Measurements from ENCODE around the gene DLD. TPM values are rescaled to one million over a fixed set of nuclear protein-coding genes. Genes with fewer than 3 reads are reported as not detected.
"Not testable (repeated sequence)": the region's sequence is repeated elsewhere in the genome, so short reads cannot be mapped to it uniquely, and the experiment has no call there.

Gene DLD
- total and polyA plus RNA-seq, 4 donors: 48.8 to 69.4 (median 53.8) TPM

- Histone ChIP-seq H3K4me1 (ENCODE audit: control insufficient read depth in 1 of 2, insufficient read depth in 2 of 2, low read length in 2 of 2) (no peaks in the 10 kb centered on the region), H3K27me3 (ENCODE audit: control insufficient read depth in 1 of 2, insufficient read depth in 2 of 2, low read length in 1 of 2) (no peaks in the 10 kb centered on the region), H3K27ac (ENCODE audit: low read depth in 1 of 2, low read length in 2 of 2) (no peak overlapping the region), H3K36me3 (ENCODE audit: control insufficient read depth in 1 of 2, insufficient read depth in 2 of 2, low read length in 1 of 2) (no peaks in the 10 kb centered on the region), H3K4me3 (ENCODE audit: low read length in 2 of 2) (no peak overlapping the region), H3K9me3 (ENCODE audit: control insufficient read depth, low read length) (no peaks in the 10 kb centered on the region)
- ATAC-seq (ENCODE audit: low FRiP score): no peak
- intact Hi-C loops (cut with DNase I): loop anchor here (5.0 to 10.0 kb wide), 7 partner anchors 135 to 417 kb away; partner anchors contain the start of gene CBLL1 (in 2 of the 2)
- 2 to 3% methylated on average over 3 of the region's 3 CpGs for WGBS, 2 donors
- no peak for DNase-seq
Measured at GRCh38 chr7:107879400-107880035, 11.5 kb upstream of the DLD start.

- no peak for ATAC-seq (ENCODE audit: low FRiP score)
- intact Hi-C loops (cut with DNase I): loop anchor here in 1 of 2 donors (5.0 kb wide), 1 partner anchor 135 kb away; no protein-coding TSS in a partner anchor
- WGBS, 2 donors: 74 to 78% methylated on average over 2 of the region's 2 CpGs
Measured at GRCh38 chr7:107882766-107883165, 8.2 kb upstream of the DLD start.

DNA sequence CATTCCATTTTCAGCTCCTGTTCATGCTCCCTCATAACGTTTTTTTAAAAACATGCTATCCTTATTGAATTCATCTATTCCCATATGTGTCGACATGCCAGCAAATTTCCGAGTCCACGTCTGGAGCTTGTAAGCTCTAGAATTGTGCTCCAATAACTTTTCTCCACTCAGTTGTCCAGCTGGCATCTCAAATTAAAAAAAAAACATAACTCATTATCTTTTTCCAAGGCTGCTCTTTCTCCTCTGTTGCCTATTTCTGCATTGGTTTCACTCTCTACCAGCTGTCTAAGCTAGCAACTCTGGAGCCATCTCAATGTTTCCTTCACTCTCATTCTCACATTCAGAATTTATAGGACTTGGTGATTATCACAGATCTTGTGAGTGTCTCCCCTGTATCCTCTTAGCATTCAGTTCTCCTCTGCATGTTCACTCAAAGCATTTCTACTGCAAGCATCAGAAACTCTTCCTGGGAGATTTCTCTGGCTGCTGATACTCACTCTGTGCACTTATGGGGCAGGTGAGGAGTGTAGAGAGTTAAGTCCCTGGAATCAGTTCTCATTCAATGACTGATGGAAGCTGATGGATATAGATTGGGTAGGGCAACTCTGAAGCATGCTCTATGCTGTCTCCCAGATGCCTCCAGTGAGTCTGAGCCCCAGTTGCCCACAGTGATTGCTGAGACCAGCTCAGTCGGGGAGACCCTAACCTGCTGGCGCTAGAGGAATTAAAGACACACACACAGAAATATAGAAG, 6.7 kb upstream of the DLD start:
- ATAC-seq (ENCODE audit: low FRiP score) (no peak), DNase-seq (no peak)
- 58 to 59% methylated on average over 6 of the region's 6 CpGs for WGBS, 2 donors
- H3K27ac ChIP-seq (ENCODE audit: low read depth in 1 of 2, low read length in 2 of 2): no peak overlapping the region
- H3K9me3 ChIP-seq (ENCODE audit: control insufficient read depth, low read length): no peaks in the 10 kb centered on the region
- no peaks in the 10 kb centered on the region for H3K4me1 ChIP-seq (ENCODE audit: control insufficient read depth in 1 of 2, insufficient read depth in 2 of 2, low read length in 2 of 2)
- intact Hi-C loops (cut with DNase I): loop anchor here in 1 of 2 donors (5.0 kb wide), 1 partner anchor 133 kb away; no protein-coding TSS in a partner anchor
- H3K27me3 ChIP-seq (ENCODE audit: control insufficient read depth in 1 of 2, insufficient read depth in 2 of 2, low read length in 1 of 2): no peaks in the 10 kb centered on the region
- no peak overlapping the region for H3K4me3 ChIP-seq (ENCODE audit: low read length in 2 of 2)
- no peaks in the 10 kb centered on the region for H3K36me3 ChIP-seq (ENCODE audit: control insufficient read depth in 1 of 2, insufficient read depth in 2 of 2, low read length in 1 of 2)

More at GRCh38 chr7:107882766-107883165, 8.2 kb upstream of the DLD start:
- Histone ChIP-seq H3K4me1 (ENCODE audit: control insufficient read depth in 1 of 2, insufficient read depth in 2 of 2, low read length in 2 of 2) (no peaks in the 10 kb centered on the region), H3K27me3 (ENCODE audit: control insufficient read depth in 1 of 2, insufficient read depth in 2 of 2, low read length in 1 of 2) (no peaks in the 10 kb centered on the region), H3K4me3 (ENCODE audit: low read length in 2 of 2) (no peak overlapping the region), H3K27ac (ENCODE audit: low read depth in 1 of 2, low read length in 2 of 2) (no peak overlapping the region), H3K36me3 (ENCODE audit: control insufficient read depth in 1 of 2, insufficient read depth in 2 of 2, low read length in 1 of 2) (no peaks in the 10 kb centered on the region), H3K9me3 (ENCODE audit: control insufficient read depth, low read length) (no peaks in the 10 kb centered on the region)
- DNase-seq: no peak

- H3K4me3 ChIP-seq (ENCODE audit: low read length in 2 of 2); H3K36me3 ChIP-seq (ENCODE audit: control insufficient read depth in 1 of 2, insufficient read depth in 2 of 2, low read length in 1 of 2); DNase-seq; ATAC-seq (ENCODE audit: low FRiP score); H3K27me3 ChIP-seq (ENCODE audit: control insufficient read depth in 1 of 2, insufficient read depth in 2 of 2, low read length in 1 of 2); H3K27ac ChIP-seq (ENCODE audit: low read depth in 1 of 2, low read length in 2 of 2); intact Hi-C loops (cut with DNase I); H3K4me1 ChIP-seq (ENCODE audit: control insufficient read depth in 1 of 2, insufficient read depth in 2 of 2, low read length in 2 of 2); H3K9me3 ChIP-seq (ENCODE audit: control insufficient read depth, low read length): not testable (repeated sequence)
- WGBS, 2 donors: 92 to 96% methylated on average over 22 of the region's 22 CpGs
Measured at GRCh38 chr7:107887827-107888226, 3.2 kb upstream of the DLD start.

DNA sequence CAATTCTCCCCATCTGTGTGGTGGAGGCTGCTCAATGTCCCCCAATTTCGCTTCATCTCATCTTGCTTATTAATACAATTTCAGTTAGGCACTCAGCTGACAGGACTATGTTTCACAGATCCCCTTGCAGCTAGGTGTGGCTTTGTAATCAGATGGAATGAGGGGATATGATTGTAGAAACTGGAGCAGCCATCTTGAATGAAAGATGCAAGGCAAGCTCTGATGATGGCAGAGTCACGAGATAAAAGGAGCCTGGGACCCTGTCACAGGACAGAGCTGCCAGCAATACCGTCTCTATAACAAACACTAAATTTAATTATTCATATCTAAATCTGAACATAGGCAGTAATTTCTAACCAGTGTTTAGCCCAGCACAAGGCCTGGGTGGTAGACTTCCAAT, 991 bp upstream of the DLD start:
- peaks cover 0 to 3% of the 10 kb centered on the region in 2 donors for H3K4me1 ChIP-seq (ENCODE audit: control insufficient read depth in 1 of 2, insufficient read depth in 2 of 2, low read length in 2 of 2)
- intact Hi-C loops (cut with DNase I): loop anchor here in 1 of 2 donors (5.0 kb wide), 1 partner anchor 112 kb away; the partner anchor contains the start of gene LAMB1
- ATAC-seq (ENCODE audit: low FRiP score) (no peak), DNase-seq (no peak)
- H3K27ac ChIP-seq (ENCODE audit: low read depth in 1 of 2, low read length in 2 of 2): peak overlapping the region in 1 of 2 donors; percentile 11
- H3K36me3 ChIP-seq (ENCODE audit: control insufficient read depth in 1 of 2, insufficient read depth in 2 of 2, low read length in 1 of 2): no peaks in the 10 kb centered on the region
- H3K27me3 ChIP-seq (ENCODE audit: control insufficient read depth in 1 of 2, insufficient read depth in 2 of 2, low read length in 1 of 2): no peaks in the 10 kb centered on the region
- WGBS, 2 donors: 65 to 72% methylated on average over 3 of the region's 3 CpGs
- peak overlapping the region; percentile 51 to 80 for H3K4me3 ChIP-seq (ENCODE audit: low read length in 2 of 2)
- H3K9me3 ChIP-seq (ENCODE audit: control insufficient read depth, low read length): no peaks in the 10 kb centered on the region

DNA sequence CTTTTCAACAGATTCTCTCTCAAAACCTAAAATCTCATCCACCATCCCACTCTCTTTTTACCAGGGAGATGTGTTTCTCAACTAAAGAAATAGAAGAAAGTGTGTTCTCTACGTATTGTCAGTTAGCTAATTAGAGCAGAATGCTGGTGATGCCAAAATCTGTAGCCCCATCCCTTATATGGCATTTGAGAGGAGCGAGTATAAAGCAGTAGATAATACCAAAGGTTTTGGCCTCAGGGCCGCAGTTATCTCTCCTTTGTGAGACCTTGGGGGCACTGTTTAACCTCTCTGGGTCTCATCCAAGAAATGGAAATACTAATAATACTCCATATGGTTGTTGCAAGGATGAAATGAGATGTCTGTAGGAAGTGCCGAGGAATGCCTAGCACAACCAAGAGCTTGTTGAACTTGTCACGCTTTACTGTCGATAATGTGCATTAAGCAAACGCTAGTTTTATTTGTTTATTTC, 456 bp upstream of the DLD start:
- Histone ChIP-seq H3K9me3 (ENCODE audit: control insufficient read depth, low read length) (no peaks in the 10 kb centered on the region), H3K4me3 (ENCODE audit: low read length in 2 of 2) (peak overlapping the region; percentile 51 to 80), H3K36me3 (ENCODE audit: control insufficient read depth in 1 of 2, insufficient read depth in 2 of 2, low read length in 1 of 2) (no peaks in the 10 kb centered on the region), H3K27ac (ENCODE audit: low read depth in 1 of 2, low read length in 2 of 2) (peak overlapping the region; percentile 11 to 59), H3K4me1 (ENCODE audit: control insufficient read depth in 1 of 2, insufficient read depth in 2 of 2, low read length in 2 of 2) (peaks cover 0 to 3% of the 10 kb centered on the region in 2 donors), H3K27me3 (ENCODE audit: control insufficient read depth in 1 of 2, insufficient read depth in 2 of 2, low read length in 1 of 2) (no peaks in the 10 kb centered on the region)
- ATAC-seq (ENCODE audit: low FRiP score): peak; percentile 44
- DNase-seq: no peak
- intact Hi-C loops (cut with DNase I): loop anchor here in 1 of 2 donors (5.0 kb wide), 1 partner anchor 112 kb away; the partner anchor contains the start of gene LAMB1
- WGBS, 2 donors: 0 to 1% methylated on average over 7 of the region's 7 CpGs

GRCh38 chr7:107891636-107892366, 818 bp downstream of the DLD start:
- no peaks in the 10 kb centered on the region for H3K9me3 ChIP-seq (ENCODE audit: control insufficient read depth, low read length)
- H3K27ac ChIP-seq (ENCODE audit: low read depth in 1 of 2, low read length in 2 of 2): no peak overlapping the region
- 38 to 39% methylated on average over 9 of the region's 9 CpGs for WGBS, 2 donors
- no peak for ATAC-seq (ENCODE audit: low FRiP score)
- intact Hi-C loops (cut with DNase I): loop anchor here in 1 of 2 donors (5.0 kb wide), 1 partner anchor 110 kb away; the partner anchor contains the start of gene LAMB1
- H3K27me3 ChIP-seq (ENCODE audit: control insufficient read depth in 1 of 2, insufficient read depth in 2 of 2, low read length in 1 of 2): no peaks in the 10 kb centered on the region
- H3K4me1 ChIP-seq (ENCODE audit: control insufficient read depth in 1 of 2, insufficient read depth in 2 of 2, low read length in 2 of 2): peaks cover 0 to 3% of the 10 kb centered on the region in 2 donors
- no peaks in the 10 kb centered on the region for H3K36me3 ChIP-seq (ENCODE audit: control insufficient read depth in 1 of 2, insufficient read depth in 2 of 2, low read length in 1 of 2)
- DNase-seq: no peak
- H3K4me3 ChIP-seq (ENCODE audit: low read length in 2 of 2): peak overlapping the region; percentile 51 to 78

GRCh38 chr7:107892367-107892741, 1.4 kb downstream of the DLD start:
- intact Hi-C loops (cut with DNase I): loop anchor here in 1 of 2 donors (5.0 kb wide), 1 partner anchor 110 kb away; the partner anchor contains the start of gene LAMB1
- ATAC-seq (ENCODE audit: low FRiP score); H3K27ac ChIP-seq (ENCODE audit: low read depth in 1 of 2, low read length in 2 of 2); DNase-seq; H3K4me3 ChIP-seq (ENCODE audit: low read length in 2 of 2); H3K36me3 ChIP-seq (ENCODE audit: control insufficient read depth in 1 of 2, insufficient read depth in 2 of 2, low read length in 1 of 2); H3K4me1 ChIP-seq (ENCODE audit: control insufficient read depth in 1 of 2, insufficient read depth in 2 of 2, low read length in 2 of 2); H3K27me3 ChIP-seq (ENCODE audit: control insufficient read depth in 1 of 2, insufficient read depth in 2 of 2, low read length in 1 of 2); H3K9me3 ChIP-seq (ENCODE audit: control insufficient read depth, low read length): not testable (repeated sequence)
- 86 to 93% methylated on average over 8 of the region's 8 CpGs for WGBS, 2 donors

All from aorta (tissue), 5 donors.